ENCODE results near the gene COX4I1. TPM values are rescaled to one million over a fixed set of nuclear protein-coding genes. Genes with fewer than 3 reads are reported as not detected.

The COX4I1 gene
- total RNA-seq, 1 donor: 297 TPM

DNA sequence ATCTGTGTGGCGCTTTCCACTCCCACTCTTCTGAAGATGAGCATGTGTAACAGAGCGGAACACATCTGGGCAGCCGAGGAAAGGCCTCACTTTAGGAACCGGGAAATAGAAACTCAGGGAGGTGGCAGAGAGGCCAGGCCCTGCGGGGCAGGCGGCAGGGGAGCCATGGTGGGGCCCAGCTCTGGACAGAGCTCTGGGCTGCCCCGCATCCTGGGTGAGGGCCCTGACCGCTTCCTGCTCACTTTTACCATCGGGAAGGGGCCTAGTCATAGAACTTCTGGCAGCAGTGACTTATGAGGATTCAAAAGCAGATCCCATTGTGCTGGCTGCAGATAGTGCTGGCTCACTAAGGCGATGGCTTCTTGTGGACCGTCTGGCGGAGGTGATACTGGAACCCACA is 22.6 kb downstream of the COX4I1 start:
- Histone ChIP-seq H3K79me2 (ENCODE audit: insufficient read depth, low read length) (no peaks in the 10 kb centered on the region), H4K20me1 (ENCODE audit: insufficient read depth, low read length) (no peaks in the 10 kb centered on the region), H3K27ac (ENCODE audit: low read depth, low read length) (no peak overlapping the region), H2AFZ (ENCODE audit: low read length) (no peak overlapping the region), H3K27me3 (ENCODE audit: insufficient read depth, low read length) (peaks cover 15% of the 10 kb centered on the region), H3K36me3 (ENCODE audit: insufficient read depth, low read length) (no peaks in the 10 kb centered on the region), H3K4me1 (ENCODE audit: insufficient read depth, low read length) (no peaks in the 10 kb centered on the region), H3K9me3 (ENCODE audit: low read depth, low read length) (no peaks in the 10 kb centered on the region), H3K4me3 (ENCODE audit: insufficient read depth, low read length) (no peak overlapping the region), H3K4me2 (ENCODE audit: insufficient read depth, low read length) (no peak overlapping the region)
- DNase-seq (ENCODE audit: insufficient read length, low spot score, missing footprints): no peak
- TF ChIP-seq, protein P1, sequence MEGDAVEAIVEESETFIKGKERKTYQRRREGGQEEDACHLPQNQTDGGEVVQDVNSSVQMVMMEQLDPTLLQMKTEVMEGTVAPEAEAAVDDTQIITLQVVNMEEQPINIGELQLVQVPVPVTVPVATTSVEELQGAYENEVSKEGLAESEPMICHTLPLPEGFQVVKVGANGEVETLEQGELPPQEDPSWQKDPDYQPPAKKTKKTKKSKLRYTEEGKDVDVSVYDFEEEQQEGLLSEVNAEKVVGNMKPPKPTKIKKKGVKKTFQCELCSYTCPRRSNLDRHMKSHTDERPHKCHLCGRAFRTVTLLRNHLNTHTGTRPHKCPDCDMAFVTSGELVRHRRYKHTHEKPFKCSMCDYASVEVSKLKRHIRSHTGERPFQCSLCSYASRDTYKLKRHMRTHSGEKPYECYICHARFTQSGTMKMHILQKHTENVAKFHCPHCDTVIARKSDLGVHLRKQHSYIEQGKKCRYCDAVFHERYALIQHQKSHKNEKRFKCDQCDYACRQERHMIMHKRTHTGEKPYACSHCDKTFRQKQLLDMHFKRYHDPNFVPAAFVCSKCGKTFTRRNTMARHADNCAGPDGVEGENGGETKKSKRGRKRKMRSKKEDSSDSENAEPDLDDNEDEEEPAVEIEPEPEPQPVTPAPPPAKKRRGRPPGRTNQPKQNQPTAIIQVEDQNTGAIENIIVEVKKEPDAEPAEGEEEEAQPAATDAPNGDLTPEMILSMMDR (IDR thresholded peaks at IDR 0.05; ENCODE audit: extremely low read depth, low read depth, low read length): no peak

DNA sequence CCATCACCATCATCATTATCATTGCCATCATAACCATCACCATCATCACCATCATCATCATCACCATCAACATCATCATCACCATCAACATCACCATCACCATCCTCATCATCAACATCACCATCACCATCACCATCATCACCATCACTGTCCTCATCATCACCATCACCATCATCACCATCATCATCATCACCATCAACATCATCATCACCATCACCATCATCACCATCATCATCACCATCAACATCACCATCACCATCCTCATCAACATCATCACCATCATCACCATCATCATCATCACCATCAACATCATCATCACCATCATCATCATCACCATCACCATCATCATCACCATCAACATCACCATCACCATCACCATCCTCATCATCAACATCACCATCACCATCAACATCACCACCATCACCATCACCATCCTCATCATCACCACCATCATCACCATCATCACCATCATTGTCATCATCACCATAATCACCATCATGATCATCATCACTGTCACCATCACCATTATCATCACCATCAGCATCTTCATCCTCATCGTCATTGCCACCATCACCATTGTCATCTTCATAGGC is 23.9 kb downstream of the COX4I1 start:
- Histone ChIP-seq H3K79me2 (ENCODE audit: insufficient read depth, low read length) (no peaks in the 10 kb centered on the region), H3K4me1 (ENCODE audit: insufficient read depth, low read length) (no peaks in the 10 kb centered on the region), H3K9me3 (ENCODE audit: low read depth, low read length) (no peaks in the 10 kb centered on the region), H3K27me3 (ENCODE audit: insufficient read depth, low read length) (peaks cover 13% of the 10 kb centered on the region), H3K4me3 (ENCODE audit: insufficient read depth, low read length) (no peak overlapping the region), H4K20me1 (ENCODE audit: insufficient read depth, low read length) (no peaks in the 10 kb centered on the region), H2AFZ (ENCODE audit: low read length) (no peak overlapping the region), H3K4me2 (ENCODE audit: insufficient read depth, low read length) (no peak overlapping the region), H3K27ac (ENCODE audit: low read depth, low read length) (no peak overlapping the region), H3K36me3 (ENCODE audit: insufficient read depth, low read length) (no peaks in the 10 kb centered on the region)
- TF ChIP-seq, protein P1 (IDR thresholded peaks at IDR 0.05; ENCODE audit: extremely low read depth, low read depth, low read length): no peak
- no peak for DNase-seq (ENCODE audit: insufficient read length, low spot score, missing footprints)

DNA sequence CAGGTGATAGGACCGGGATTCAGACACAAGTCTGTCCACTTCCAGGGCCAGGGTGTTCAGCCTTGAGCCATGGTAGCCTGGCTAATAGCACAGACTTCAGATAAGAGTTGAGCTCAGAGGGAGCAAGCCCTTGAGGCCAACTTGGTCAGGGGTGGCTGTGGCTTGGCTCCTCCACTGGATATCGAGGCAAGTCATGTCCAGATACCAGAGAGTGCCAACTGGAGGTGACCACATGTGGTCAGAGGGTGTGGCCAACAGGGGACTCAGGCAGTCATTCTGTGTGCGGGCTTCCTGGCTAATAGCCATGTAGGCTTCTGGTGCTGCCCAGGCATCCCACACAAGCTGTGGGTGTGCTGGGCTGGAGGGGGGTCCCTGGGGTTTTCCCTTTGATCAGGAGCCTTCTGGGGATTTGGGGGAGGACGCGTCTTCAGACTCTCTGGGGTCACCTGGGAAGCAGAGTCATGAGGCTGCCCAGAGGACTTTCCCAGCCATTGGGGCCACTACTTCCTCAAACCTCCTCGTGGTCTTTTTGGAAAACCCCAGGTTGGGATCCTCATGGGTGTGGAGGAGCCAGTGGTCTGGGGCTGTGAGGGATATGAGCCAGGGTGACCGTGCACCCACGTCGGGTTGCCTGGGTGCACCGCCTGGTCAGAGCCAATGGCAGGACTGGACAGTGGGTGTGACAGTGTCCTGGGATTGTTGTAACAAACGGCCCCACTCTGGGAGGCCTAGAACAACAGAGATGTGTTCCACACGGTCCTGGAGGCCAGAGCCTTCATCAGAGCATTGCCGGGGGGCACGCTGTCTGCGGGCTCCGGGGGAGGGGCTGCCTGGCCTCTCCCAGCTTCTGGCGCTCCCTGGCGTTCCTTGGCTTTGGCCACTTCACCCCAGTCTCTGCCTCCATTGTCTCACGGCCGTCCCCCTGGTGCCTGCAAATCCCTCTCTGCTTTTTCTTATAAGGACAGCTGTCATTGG is 25.0 kb downstream of the COX4I1 start:
- peaks cover 11% of the 10 kb centered on the region for H3K27me3 ChIP-seq (ENCODE audit: insufficient read depth, low read length)
- H3K4me3 ChIP-seq (ENCODE audit: insufficient read depth, low read length): no peak overlapping the region
- no peak overlapping the region for H2AFZ ChIP-seq (ENCODE audit: low read length)
- no peaks in the 10 kb centered on the region for H3K36me3 ChIP-seq (ENCODE audit: insufficient read depth, low read length)
- no peaks in the 10 kb centered on the region for H4K20me1 ChIP-seq (ENCODE audit: insufficient read depth, low read length)
- H3K4me1 ChIP-seq (ENCODE audit: insufficient read depth, low read length): no peaks in the 10 kb centered on the region
- H3K4me2 ChIP-seq (ENCODE audit: insufficient read depth, low read length): no peak overlapping the region
- H3K27ac ChIP-seq (ENCODE audit: low read depth, low read length): no peak overlapping the region
- TF ChIP-seq, protein P1 (IDR thresholded peaks at IDR 0.05; ENCODE audit: extremely low read depth, low read depth, low read length): no peak
- H3K9me3 ChIP-seq (ENCODE audit: low read depth, low read length): no peaks in the 10 kb centered on the region
- no peaks in the 10 kb centered on the region for H3K79me2 ChIP-seq (ENCODE audit: insufficient read depth, low read length)
- DNase-seq (ENCODE audit: insufficient read length, low spot score, missing footprints): no peak

DNA sequence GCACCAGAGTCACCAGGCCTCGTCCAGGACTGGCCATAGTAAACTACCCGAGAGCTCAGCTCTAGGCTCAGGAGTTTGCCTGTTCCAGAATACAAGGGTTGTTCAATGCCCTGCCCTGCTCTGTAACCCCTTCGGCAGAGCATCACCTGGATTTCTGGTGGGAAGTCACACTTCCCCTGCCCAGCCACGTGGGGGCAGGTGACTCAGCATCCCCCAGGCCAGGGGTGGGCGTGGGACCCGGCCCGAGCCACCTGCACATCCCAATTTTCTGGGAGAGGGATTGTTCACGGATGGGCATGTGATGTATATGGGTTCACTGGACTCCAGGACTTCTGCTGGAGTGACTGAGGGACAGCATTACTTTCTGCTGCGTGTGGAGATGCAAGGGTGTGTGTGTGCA is 25.8 kb downstream of the COX4I1 start:
- no peak for DNase-seq (ENCODE audit: insufficient read length, low spot score, missing footprints)
- no peaks in the 10 kb centered on the region for H4K20me1 ChIP-seq (ENCODE audit: insufficient read depth, low read length)
- TF ChIP-seq, protein P1 (IDR thresholded peaks at IDR 0.05; ENCODE audit: extremely low read depth, low read depth, low read length): no peak
- no peak overlapping the region for H3K27ac ChIP-seq (ENCODE audit: low read depth, low read length)
- H3K36me3 ChIP-seq (ENCODE audit: insufficient read depth, low read length): no peaks in the 10 kb centered on the region
- no peaks in the 10 kb centered on the region for H3K9me3 ChIP-seq (ENCODE audit: low read depth, low read length)
- H3K27me3 ChIP-seq (ENCODE audit: insufficient read depth, low read length): peaks cover 2% of the 10 kb centered on the region
- H2AFZ ChIP-seq (ENCODE audit: low read length): no peak overlapping the region
- H3K4me3 ChIP-seq (ENCODE audit: insufficient read depth, low read length): no peak overlapping the region
- no peak overlapping the region for H3K4me2 ChIP-seq (ENCODE audit: insufficient read depth, low read length)
- H3K79me2 ChIP-seq (ENCODE audit: insufficient read depth, low read length): no peaks in the 10 kb centered on the region
- H3K4me1 ChIP-seq (ENCODE audit: insufficient read depth, low read length): no peaks in the 10 kb centered on the region
